ENCODE results near the gene ABCA7.

- TF ChIP-seq CTCF (IDR thresholded peaks at IDR 0.05) (no peak), POLR2A (IDR thresholded peaks at IDR 0.05) (no peak)
Measured at GRCh38 chr19:1042689-1043511, 3.0 kb downstream of the ABCA7 start.

All from uterus (tissue), 2 donors.